T-helper 1 cell treated with Interleukin-12 subunit alpha and Interleukin-12 subunit beta and Interleukin-4 antibody, amounts not matched to agents 30 μg/mL and 1 μg/mL, for 36 hours (primary cell): ENCODE measurements around the gene PPP1R14B.

Experiments
- H3K27ac Mint-ChIP-seq: one replicate; pipeline ENCODE4 v1.8.0; 2021; ENCODE audit warnings: mild to moderate bottlenecking, mixed read lengths
- H3K27me3 Mint-ChIP-seq: one replicate; pipeline ENCODE4 v1.8.0; 2021; ENCODE audit warnings: low read depth, mixed read lengths
- H3K36me3 Mint-ChIP-seq: one replicate; pipeline ENCODE4 v1.8.0; 2021; ENCODE audit warnings: low read depth, mixed read lengths
- H3K4me1 Mint-ChIP-seq: one replicate; pipeline ENCODE4 v1.8.0; 2021; ENCODE audit warnings: low read depth, mixed read lengths
- H3K4me3 Mint-ChIP-seq: one replicate; pipeline ENCODE4 v1.8.0; 2021; ENCODE audit warnings: mild to moderate bottlenecking, moderate library complexity, mixed read lengths
- H3K9me3 Mint-ChIP-seq: one replicate; pipeline ENCODE4 v1.8.0; 2021; ENCODE audit warnings: mixed read lengths

Gene PPP1R14B

GRCh38 chr11:64210301-64211020 lies 36.3 kb downstream of the PPP1R14B start:
- Mint-ChIP-seq H3K36me3 (peaks cover 48% of the 10 kb centered on the region), H3K27me3 (no peaks in the 10 kb centered on the region), H3K4me3 (no peak overlapping the region), H3K9me3 (no peaks in the 10 kb centered on the region), H3K4me1 (peaks cover 24% of the 10 kb centered on the region), H3K27ac (peak overlapping the region; percentile 24)

- Mint-ChIP-seq H3K4me3 (no peak overlapping the region), H3K27ac (no peak overlapping the region), H3K27me3 (no peaks in the 10 kb centered on the region), H3K9me3 (no peaks in the 10 kb centered on the region), H3K4me1 (peaks cover 24% of the 10 kb centered on the region), H3K36me3 (peaks cover 45% of the 10 kb centered on the region)
Observed at GRCh38 chr11:64209563-64209843, 37.2 kb downstream of the PPP1R14B start.

- H3K27ac Mint-ChIP-seq = peak overlapping the region; percentile 67
Observed at GRCh38 chr11:64208796-64209562, 37.8 kb downstream of the PPP1R14B start.

GRCh38 chr11:64208086-64208795 lies 38.5 kb downstream of the PPP1R14B start:
- H3K27me3 Mint-ChIP-seq = no peaks in the 10 kb centered on the region
- peaks cover 33% of the 10 kb centered on the region for H3K4me1 Mint-ChIP-seq
- H3K9me3 Mint-ChIP-seq = no peaks in the 10 kb centered on the region
- peak overlapping the region; percentile 95 for H3K27ac Mint-ChIP-seq
- peak overlapping the region; percentile 90 for H3K4me3 Mint-ChIP-seq
- H3K36me3 Mint-ChIP-seq = peaks cover 53% of the 10 kb centered on the region

More at GRCh38 chr11:64208796-64209562, 37.8 kb downstream of the PPP1R14B start:
- Mint-ChIP-seq H3K36me3 (peaks cover 50% of the 10 kb centered on the region), H3K4me3 (peak overlapping the region; percentile 65), H3K27me3 (no peaks in the 10 kb centered on the region), H3K4me1 (peaks cover 29% of the 10 kb centered on the region), H3K9me3 (no peaks in the 10 kb centered on the region)

GRCh38 chr11:64207256-64208085 lies 39.3 kb downstream of the PPP1R14B start:
- Mint-ChIP-seq H3K4me3 (peak overlapping the region; percentile 90), H3K27me3 (no peaks in the 10 kb centered on the region), H3K9me3 (no peaks in the 10 kb centered on the region), H3K36me3 (peaks cover 59% of the 10 kb centered on the region), H3K4me1 (peaks cover 32% of the 10 kb centered on the region), H3K27ac (peak overlapping the region; percentile 95)

- Mint-ChIP-seq H3K4me3 (peak within 1 kb of the TSS; percentile 90), H3K4me1 (peaks cover 28% of the 10 kb centered on the region), H3K9me3 (no peaks in the 10 kb centered on the region), H3K27me3 (no peaks in the 10 kb centered on the region), H3K36me3 (peaks cover 55% of the 10 kb centered on the region), H3K27ac (peak within 1 kb of the TSS; percentile 95)
Observed at GRCh38 chr11:64206457-64207255, 40.1 kb downstream of the PPP1R14B start, which contains the start of gene FERMT3. FERMT3 (plus strand) TSS chr11:64206721; CDS start chr11:64207365, 644 bp downstream.

GRCh38 chr11:64204464-64204989 lies 42.2 kb downstream of the PPP1R14B start:
- Mint-ChIP-seq H3K27me3 (no peaks in the 10 kb centered on the region), H3K27ac (peak overlapping the region; percentile 88), H3K36me3 (peaks cover 62% of the 10 kb centered on the region), H3K9me3 (no peaks in the 10 kb centered on the region), H3K4me3 (peak overlapping the region; percentile 70), H3K4me1 (peaks cover 28% of the 10 kb centered on the region)

- Mint-ChIP-seq H3K36me3 (peaks cover 59% of the 10 kb centered on the region), H3K4me1 (peaks cover 25% of the 10 kb centered on the region), H3K9me3 (no peaks in the 10 kb centered on the region), H3K4me3 (peak overlapping the region; percentile 28), H3K27me3 (no peaks in the 10 kb centered on the region), H3K27ac (peak overlapping the region; percentile 88)
Observed at GRCh38 chr11:64204080-64204440, 42.7 kb downstream of the PPP1R14B start.

GRCh38 chr11:64203421-64204079 lies 43.2 kb downstream of the PPP1R14B start:
- peak overlapping the region; percentile 28 for H3K4me3 Mint-ChIP-seq
- H3K4me1 Mint-ChIP-seq = peaks cover 22% of the 10 kb centered on the region
- peaks cover 56% of the 10 kb centered on the region for H3K36me3 Mint-ChIP-seq
- H3K27ac Mint-ChIP-seq = peak overlapping the region; percentile 3
- H3K9me3 Mint-ChIP-seq = no peaks in the 10 kb centered on the region
- H3K27me3 Mint-ChIP-seq = no peaks in the 10 kb centered on the region

GRCh38 chr11:64202992-64203391 lies 43.8 kb downstream of the PPP1R14B start:
- no peaks in the 10 kb centered on the region for H3K9me3 Mint-ChIP-seq
- no peaks in the 10 kb centered on the region for H3K27me3 Mint-ChIP-seq
- peak overlapping the region; percentile 3 for H3K27ac Mint-ChIP-seq
- H3K36me3 Mint-ChIP-seq = peaks cover 56% of the 10 kb centered on the region
- H3K4me3 Mint-ChIP-seq = no peak overlapping the region
- peaks cover 22% of the 10 kb centered on the region for H3K4me1 Mint-ChIP-seq

- Mint-ChIP-seq H3K4me1 (peaks cover 20% of the 10 kb centered on the region), H3K36me3 (peaks cover 57% of the 10 kb centered on the region), H3K4me3 (no peak overlapping the region), H3K27ac (no peak overlapping the region), H3K27me3 (no peaks in the 10 kb centered on the region), H3K9me3 (no peaks in the 10 kb centered on the region)
Observed at GRCh38 chr11:64201543-64201942, 45.2 kb downstream of the PPP1R14B start.

- peaks cover 5% of the 10 kb centered on the region for H3K4me1 Mint-ChIP-seq
- H3K27me3 Mint-ChIP-seq = no peaks in the 10 kb centered on the region
- no peak overlapping the region for H3K4me3 Mint-ChIP-seq
- H3K36me3 Mint-ChIP-seq = peaks cover 58% of the 10 kb centered on the region
- no peaks in the 10 kb centered on the region for H3K9me3 Mint-ChIP-seq
- no peak overlapping the region for H3K27ac Mint-ChIP-seq
Observed at GRCh38 chr11:64198511-64198910, 48.2 kb downstream of the PPP1R14B start.

- H3K36me3 Mint-ChIP-seq = peaks cover 47% of the 10 kb centered on the region
- peaks cover 5% of the 10 kb centered on the region for H3K4me1 Mint-ChIP-seq
- no peak overlapping the region for H3K27ac Mint-ChIP-seq
- H3K27me3 Mint-ChIP-seq = no peaks in the 10 kb centered on the region
- no peaks in the 10 kb centered on the region for H3K9me3 Mint-ChIP-seq
- no peak overlapping the region for H3K4me3 Mint-ChIP-seq
Observed at GRCh38 chr11:64196626-64197025, 50.1 kb downstream of the PPP1R14B start.
